B cell (primary cell): ENCODE measurements around the gene TMEM139. TPM values are rescaled to one million over a fixed set of nuclear protein-coding genes. Genes with fewer than 3 reads are reported as not detected.

ENCODE experiments used
- ATAC-seq: fragments of 200-7000 bp; cut with Tn5 transposase; one replicate; pipeline ENCODE4 v1.10.0; 2021; ENCODE audit warnings: low read depth, mild to moderate bottlenecking, moderate number of reproducible peaks, moderate library complexity
- CTCF ChIA-PET: fragments of 350-600 bp; sonication (Branson Sonifier 250); formaldehyde crosslinking; loops from one replicate; lab custom pipeline; 2021; ENCODE audit warnings: antibody characterized with exemption, inconsistent platforms; lab: Charles Lee
- POLR2A ChIA-PET: fragments of 350-600 bp; sonication (Branson Sonifier 250); formaldehyde crosslinking; loops from one replicate; lab custom pipeline; 2021; ENCODE audit warnings: antibody characterized with exemption; lab: Charles Lee
- DNase-seq: peaks from one replicate; pipeline ENCODE4 v3.0.0; 2013
- H2AFZ ChIP-seq: 2 replicates; pipeline ENCODE4 v1.6.1; 2012; ENCODE audit warnings: mild to moderate bottlenecking, low read depth, low read length; ENCODE audit not compliant: insufficient read depth, poor library complexity, severe bottlenecking
- H3K27ac ChIP-seq, 2 donors: 1 replicate in 1 of 2; 2 replicates in 1 of 2; pipeline ENCODE4 v1.5.1; 2012 to 2013; ENCODE audit warnings: low read length in 2 of 2, mild to moderate bottlenecking in 2 of 2, moderate library complexity in 1 of 2
- H3K27me3 ChIP-seq, 4 experiments: fragments of 200-600 bp in 1 of 4; sonication (generic) in 1 of 4; replicated peaks in 1 of 4; 1 replicate in 2 of 4; 2 replicates in 2 of 4; pipeline versions ENCODE4 v1.6.1 to v1.7.0; 2013 to 2016; ENCODE audit warnings: low read length in 3 of 4, mild to moderate bottlenecking in 2 of 4, mixed read lengths in 1 of 4, moderate library complexity in 1 of 4; ENCODE audit not compliant: insufficient read depth in 4 of 4, control insufficient read depth in 3 of 4; ENCODE audit errors: control extremely low read depth in 1 of 4
- H3K36me3 ChIP-seq, 2 experiments: replicated peaks in 1 of 2; 1 replicate in 1 of 2; 2 replicates in 1 of 2; pipeline versions ENCODE4 v1.6.1 to v1.7.1; 2013; ENCODE audit warnings: low read length in 1 of 2; ENCODE audit not compliant: insufficient read depth in 2 of 2, control insufficient read depth in 1 of 2; ENCODE audit errors: control extremely low read depth in 1 of 2, extremely low read depth in 1 of 2
- H3K4me1 ChIP-seq, 2 donors: fragments of 200-600 bp in 1 of 2; sonication (generic) in 1 of 2; 1 replicate in 1 of 2; 2 replicates in 1 of 2; pipeline versions ENCODE4 v1.5.1 to v1.6.1; 2013 to 2017; ENCODE audit warnings: low read length in 2 of 2; ENCODE audit not compliant: control insufficient read depth in 2 of 2, insufficient read depth in 2 of 2
- H3K4me2 ChIP-seq: replicated peaks from 2 replicates; pipeline ENCODE3; 2012; ENCODE audit warnings: mild to moderate bottlenecking, low read depth, low read length; ENCODE audit not compliant: poor library complexity, severe bottlenecking
- H3K4me3 ChIP-seq, 5 experiments: fragments of 200-600 bp in 1 of 5; sonication (generic) in 1 of 5; 1 replicate in 3 of 5; 2 replicates in 2 of 5; pipeline versions ENCODE4 v1.5.1 to v1.7.0; 2011 to 2016; ENCODE audit warnings: low read length in 4 of 5, mild to moderate bottlenecking in 4 of 5, low read depth in 2 of 5, control low read depth in 1 of 5, moderate library complexity in 1 of 5; ENCODE audit not compliant: insufficient read depth in 1 of 5; ENCODE audit errors: control extremely low read depth in 1 of 5, extremely low read depth in 1 of 5
- H3K79me2 ChIP-seq: fragments of 200-600 bp; sonication (generic); one replicate; pipeline ENCODE4 v1.6.0; 2016; ENCODE audit warnings: low read length; ENCODE audit not compliant: control insufficient read depth, insufficient read depth
- H3K9ac ChIP-seq: fragments of 200-600 bp; sonication (generic); 2 replicates; pipeline ENCODE4 v1.6.1; 2017; ENCODE audit warnings: mild to moderate bottlenecking, low read length, moderate library complexity
- H3K9me3 ChIP-seq, 3 donors: one replicate each; pipeline versions ENCODE4 v1.6.1 to v1.7.1; 2013; ENCODE audit warnings: low read length in 2 of 3; ENCODE audit not compliant: control insufficient read depth in 2 of 3, insufficient read depth in 1 of 3; ENCODE audit errors: control extremely low read depth in 1 of 3
- H4K20me1 ChIP-seq: 2 replicates; pipeline ENCODE4 v1.6.0; 2012; ENCODE audit warnings: mild to moderate bottlenecking, low read length; ENCODE audit not compliant: insufficient read depth, control insufficient read depth, poor library complexity, severe bottlenecking
- H3K27ac Mint-ChIP-seq: one replicate; pipeline ENCODE4 v1.8.0; 2021; ENCODE audit warnings: mixed read lengths
- H3K27me3 Mint-ChIP-seq: one replicate; pipeline ENCODE4 v1.8.0; 2021; ENCODE audit warnings: mixed read lengths
- H3K4me1 Mint-ChIP-seq: one replicate; pipeline ENCODE4 v1.8.0; 2021; ENCODE audit warnings: mixed read lengths
- H3K4me3 Mint-ChIP-seq: one replicate; pipeline ENCODE4 v1.8.0; 2021; ENCODE audit warnings: mixed read lengths
- H3K9me3 Mint-ChIP-seq: one replicate; pipeline ENCODE4 v1.8.0; 2022; ENCODE audit warnings: mixed read lengths; ENCODE audit not compliant: insufficient read depth
- CTCF ChIP-seq: fragments of 200-600 bp; IDR thresholded peaks from one replicate; pipeline ENCODE4 v1.8.0; 2022; ENCODE audit warnings: antibody characterized with exemption, mild to moderate bottlenecking
- EZH2 ChIP-seq: IDR thresholded peaks from 2 replicates; pipeline ENCODE4 v1.6.1; 2012; ENCODE audit warnings: borderline replicate concordance, low read depth, mild to moderate bottlenecking, moderate library complexity, low read length; ENCODE audit not compliant: insufficient read depth, poor library complexity, severe bottlenecking
- WGBS: methylation state at CpG from one replicate; pipeline ENCODE4 v1.1.5; 2013; ENCODE audit warnings: missing lambda C conversion rate; ENCODE audit not compliant: insufficient coverage; 5-methylcytosine and 5-hydroxymethylcytosine counted together
- intact Hi-C: fragments of 100-400 bp; cut with micrococcal nuclease; formaldehyde crosslinking; loops from one replicate; pipeline ENCODE4 v1.10.0; 2022
- polyA plus RNA-seq: library from polyadenylated mRNA; depleted of rRNA; stranded (reverse); fragments of >200 nt; gene quantifications from 2 replicates; pipeline ENCODE4 v1.2.3, GENCODE V29; 2012
- small RNA-seq: library from RNA; depleted of rRNA; stranded (forward); fragments of <200 nt; gene quantifications from one replicate; pipeline ENCODE3, GENCODE V24; 2012; ENCODE audit warnings: low replicate concordance, low read depth; ENCODE audit not compliant: insufficient read length
- total RNA-seq, 2 donors: library from RNA; stranded (reverse); fragments of 120-200 nt in 1 of 2; gene quantifications; 1 replicate in 1 of 2; 2 replicates in 1 of 2; pipeline versions ENCODE4 v1.2.3 to v1.2.4, GENCODE V29; 2013 to 2022

The TMEM139 gene
- total and polyA plus RNA-seq, 2 donors (not counting 1 experiment from before 2014, with no cell fraction given): 0.12 TPM; not detected in 1

GRCh38 chr7:143337216-143337615 lies 52.5 kb downstream of the TMEM139 start:
- Histone ChIP-seq H3K9ac (no peak overlapping the region), H3K27me3 (peaks cover 0 to 8% (median 4%) of the 10 kb centered on the region in 4 experiments), H3K4me1 (no peaks in the 10 kb centered on the region), H3K9me3 (no peaks in the 10 kb centered on the region), H3K79me2 (no peaks in the 10 kb centered on the region), H2AFZ (no peak overlapping the region), H3K27ac (no peak overlapping the region), H4K20me1 (no peaks in the 10 kb centered on the region), H3K4me2 (no peak overlapping the region), H3K36me3 (no peaks in the 10 kb centered on the region), H3K4me3 (no peak overlapping the region)
- no peaks in the 10 kb centered on the region for H3K4me1 Mint-ChIP-seq
- DNase-seq (no peak), ATAC-seq (no peak)
- ChIA-PET CTCF (interaction anchor here (0.5 to 3.3 kb wide), 4 partner anchors 8 to 97 kb away, joined by 3 to 13 read pairs (median 8); no protein-coding TSS in a partner anchor), POLR2A (interaction anchor here (0.6 to 0.7 kb wide), 2 partner anchors 20 to 78 kb away, joined by 3 to 9 read pairs; no protein-coding TSS in a partner anchor)
- no peak overlapping the region for H3K4me3 Mint-ChIP-seq
- H3K27ac Mint-ChIP-seq: no peak overlapping the region
- H3K9me3 Mint-ChIP-seq: no peaks in the 10 kb centered on the region
- peaks cover 30% of the 10 kb centered on the region for H3K27me3 Mint-ChIP-seq
- intact Hi-C loops: no loop called here
- TF ChIP-seq EZH2: no peak
- TF ChIP-seq CTCF: no peak
- no CpG with 5 or more reads among the region's 3 CpGs for WGBS

Small RNA genes lying within 50 kb of the gene (small RNA-seq; reads per million reads assigned to genes)
- gene RN7SL481P (not detected), gene RN7SL535P (not detected)

Other genes starting within 250 kb of the TMEM139 start
- gene OR6V1, start 232.6 kb upstream of the TMEM139 start, total RNA-seq: not detected in 2 replicates
- gene OR6V1, start 232.6 kb upstream of the TMEM139 start, polyA plus RNA-seq: not detected in 2 replicates
- gene PIP, start 152.9 kb upstream of the TMEM139 start, total RNA-seq: not detected in 2 replicates
- gene PIP, start 152.9 kb upstream of the TMEM139 start, polyA plus RNA-seq: not detected in 2 replicates
- gene TAS2R39, start 101.5 kb upstream of the TMEM139 start, total RNA-seq: not detected in 2 replicates
- not detected in 2 replicates for gene TAS2R39, start 101.5 kb upstream of the TMEM139 start, polyA plus RNA-seq
- gene TAS2R40, start 62.9 kb upstream of the TMEM139 start, total RNA-seq: not detected in 2 replicates
- gene TAS2R40, start 62.9 kb upstream of the TMEM139 start, polyA plus RNA-seq: not detected in 2 replicates
- 181 and 183 TPM in 2 replicates for gene GSTK1, start 21.5 kb upstream of the TMEM139 start, total RNA-seq
- gene GSTK1, start 21.5 kb upstream of the TMEM139 start, polyA plus RNA-seq: 315 and 355 TPM in 2 replicates
- 66.5 and 71.1 TPM in 2 replicates for gene CASP2, start 3.4 kb downstream of the TMEM139 start, total RNA-seq
- 29.2 and 54.9 TPM in 2 replicates for gene CASP2, start 3.4 kb downstream of the TMEM139 start, polyA plus RNA-seq
- gene CLCN1, start 31.2 kb downstream of the TMEM139 start, total RNA-seq: not detected in 2 replicates
- not detected in 2 replicates for gene CLCN1, start 31.2 kb downstream of the TMEM139 start, polyA plus RNA-seq
- gene FAM131B, start 77.8 kb downstream of the TMEM139 start, total RNA-seq: 0.05 and 0.12 TPM in 2 replicates
- not detected in 2 replicates for gene FAM131B, start 77.8 kb downstream of the TMEM139 start, polyA plus RNA-seq
- 53.8 and 55.2 TPM in 2 replicates for gene ZYX, start 96.4 kb downstream of the TMEM139 start, total RNA-seq
- gene ZYX, start 96.4 kb downstream of the TMEM139 start, polyA plus RNA-seq: 22.2 and 32.3 TPM in 2 replicates
- gene EPHA1, start 123.9 kb downstream of the TMEM139 start, total RNA-seq: 0.12 and 0.49 TPM in 2 replicates
- 0.39 and 0.50 TPM in 2 replicates for gene EPHA1, start 123.9 kb downstream of the TMEM139 start, polyA plus RNA-seq
- gene TAS2R60, start 158.5 kb downstream of the TMEM139 start, total RNA-seq: not detected in 2 replicates
- gene TAS2R60, start 158.5 kb downstream of the TMEM139 start, polyA plus RNA-seq: not detected in 2 replicates
- gene TAS2R41, start 192.9 kb downstream of the TMEM139 start, total RNA-seq: not detected in 2 replicates
- gene TAS2R41, start 192.9 kb downstream of the TMEM139 start, polyA plus RNA-seq: not detected in 2 replicates